ENCODE results near the gene ZSCAN9. TPM values are rescaled to one million over a fixed set of nuclear protein-coding genes. Genes with fewer than 3 reads are reported as not detected.

Gene ZSCAN9
- total and polyA plus RNA-seq, 9 of the 15 experiments (the other 6 are each of a cell fraction or from before 2014, with no cell fraction given) = 18.8 to 48.9 (median 28.7) TPM

GRCh38 chr6:28266962-28267694 is 42.1 kb downstream of the ZSCAN9 start, which contains the start of gene ZSCAN26 (continued):
- peak; percentile 1 for TF ChIP-seq E2F8 (IDR thresholded peaks at IDR 0.05; ENCODE audit: low read depth, partially characterized antibody)
- no peak for TF ChIP-seq CCAR2 (IDR thresholded peaks at IDR 0.05; ENCODE audit: low read depth, low read length)
- TF ChIP-seq ZNF561 (CRISPR knock-in tag; conservative IDR thresholded peaks at IDR 0.05) = 0 out of 2 replicates have a peak, but pooled peaks have one; percentile 70
- no peak for TF ChIP-seq ZNF766 (CRISPR knock-in tag; conservative IDR thresholded peaks at IDR 0.05)
- peak; percentile 78; the same call in 1 of the 2 replicates for TF ChIP-seq DMBX1 (CRISPR knock-in tag; IDR thresholded peaks at IDR 0.05; ENCODE audit: borderline replicate concordance)
- TF ChIP-seq ZNF398 (CRISPR knock-in tag; IDR thresholded peaks at IDR 0.05) = no peak
- no peak; the same call in 1 of the 2 replicates for TF ChIP-seq ZBED1 (IDR thresholded peaks at IDR 0.05)
- TF ChIP-seq FOS (IDR thresholded peaks at IDR 0.05; ENCODE audit: extremely low read depth, insufficient read length) = no peak
- TF ChIP-seq KLF10 (CRISPR knock-in tag; IDR thresholded peaks at IDR 0.05) = no peak
- no peak; the same call in 1 of the 2 replicates for TF ChIP-seq STAT5A (IDR thresholded peaks at IDR 0.05; ENCODE audit: borderline replicate concordance, low read length)
- TF ChIP-seq PRDM10 (IDR thresholded peaks at IDR 0.05; ENCODE audit: partially characterized antibody) = peak; percentile 28
- peak; percentile 50; the same call in 1 of the 2 replicates for TF ChIP-seq MAFG (tag; conservative IDR thresholded peaks at IDR 0.05)
- TF ChIP-seq XRCC3 (IDR thresholded peaks at IDR 0.05) = no peak
- TF ChIP-seq PURB (CRISPR knock-in tag; IDR thresholded peaks at IDR 0.05; ENCODE audit: low read depth) = no peak
- 0 out of 4 replicates have a peak, but pooled peaks of 1 of the 2 experiments have one; percentile 17 for TF ChIP-seq TRIM24 (IDR thresholded peaks at IDR 0.05)
- TF ChIP-seq CBFA2T2 (conservative IDR thresholded peaks at IDR 0.05) = no peak
- peak; percentile 95 for TF ChIP-seq TAF7 (tag; IDR thresholded peaks at IDR 0.05)
- TF ChIP-seq NR2F6 (CRISPR knock-in tag; IDR thresholded peaks at IDR 0.05) = no peak
- peak; percentile 91 to 94 for TF ChIP-seq MAZ (CRISPR knock-in tag; conservative IDR thresholded peaks at IDR 0.05 in 1 of 2, IDR thresholded peaks at IDR 0.05 in 1 of 2)
- no peak for TF ChIP-seq POLR3G (IDR thresholded peaks at IDR 0.05; ENCODE audit: extremely low read depth, insufficient read length, insufficient replicate concordance)
- TF ChIP-seq ZNF197 (CRISPR knock-in tag; IDR thresholded peaks at IDR 0.05; ENCODE audit: low read depth) = peak; percentile 69; the same call in 1 of the 2 replicates

All from K562 (cell line).